A549 (cell line): Measurements from ENCODE around the gene PUS3. TPM values are rescaled to one million over a fixed set of nuclear protein-coding genes. Genes with fewer than 3 reads are reported as not detected.

Experiments
- ATAC-seq, 2 experiments: fragments of 200-7000 bp in 1 of 2; fragments of >200 bp in 1 of 2; cut with Nextera tagmentation in 1 of 2; cut with Tn5 transposase in 1 of 2; 3 replicates each; pipeline versions ENCODE4 v1.8.0 to v1.9.1; 2018 to 2020; ENCODE audit warnings: mild to moderate bottlenecking in 1 of 2, moderate library complexity in 1 of 2
- CTCF ChIA-PET: fragments of 300-600 bp; sonication (Branson Sonifier 250); formaldehyde crosslinking; extraction: SDS; loops from one replicate; lab custom pipeline; 2021; ENCODE audit warnings: antibody characterized with exemption, inconsistent platforms; lab: Yijun Ruan, JAX
- POLR2A ChIA-PET: fragments of 350-600 bp; formaldehyde crosslinking; extraction: SDS; loops from one replicate; lab custom pipeline; 2021; ENCODE audit warnings: antibody characterized with exemption, inconsistent platforms; lab: Yijun Ruan, JAX
- DNase-seq, 2 experiments: peaks; one replicate each; pipeline versions ENCODE4 v3.0.0 to v3.0.0-alpha.2; 2011 to 2016; ENCODE audit warnings: low read depth in 1 of 2, low spot score in 1 of 2
- FAIRE-seq: peaks from 2 replicates; lab custom pipeline; 2011; peaks lifted over from hg19 to GRCh38; lab: Jason Lieb, UNC
- H3K27ac ChIP-seq, 2 experiments: fragments of >200 bp; sonication (Bioruptor Twin); formaldehyde crosslinking; 3 replicates each; pipeline ENCODE4 v1.5.1; 2016 to 2017
- H3K4me1 ChIP-seq: fragments of >200 bp; sonication (Bioruptor Twin); formaldehyde crosslinking; 3 replicates; pipeline ENCODE4 v1.6.1; 2016
- H3K4me2 ChIP-seq: fragments of >200 bp; sonication (Bioruptor Twin); formaldehyde crosslinking; 3 replicates; pipeline ENCODE4 v1.6.1; 2016
- H3K4me3 ChIP-seq: fragments of >200 bp; sonication (Bioruptor Twin); formaldehyde crosslinking; 3 replicates; pipeline ENCODE4 v1.5.1; 2016
- H3K9me3 ChIP-seq: fragments of >200 bp; sonication (Bioruptor Twin); formaldehyde crosslinking; 3 replicates; pipeline ENCODE4 v1.6.1; 2016
- BHLHE40 ChIP-seq: IDR thresholded peaks from 2 replicates; pipeline ENCODE4 v1.6.1; 2012; ENCODE audit warnings: low read depth, low read length, inconsistent platforms
- CHD2 ChIP-seq: fragments of 150-350 bp; IDR thresholded peaks from 2 replicates; pipeline ENCODE4 v1.6.1; 2014; ENCODE audit warnings: low read length; ENCODE audit not compliant: partially characterized antibody
- FOSL2 ChIP-seq, 2 experiments: fragments of 450-650 bp in 1 of 2; fragments of >200 bp in 1 of 2; sonication (Bioruptor Twin) in 1 of 2; formaldehyde crosslinking; IDR thresholded peaks; 2 replicates each; pipeline versions ENCODE4 v1.5.0 to v1.6.1; 2016 to 2020; ENCODE audit warnings: mild to moderate bottlenecking in 1 of 2, moderate library complexity in 1 of 2
- GATA3 ChIP-seq: IDR thresholded peaks from 2 replicates; pipeline ENCODE4 v1.6.1; 2012; ENCODE audit warnings: borderline replicate concordance
- JUNB ChIP-seq: fragments of >200 bp; sonication (Bioruptor Twin); formaldehyde crosslinking; IDR thresholded peaks from 2 replicates; pipeline ENCODE4 v1.6.1; 2016
- KDM5A ChIP-seq: fragments of 200-600 bp; sonication (generic); IDR thresholded peaks from 2 replicates; pipeline ENCODE4 v1.6.1; 2016; ENCODE audit warnings: antibody characterized with exemption, mild to moderate bottlenecking
- MAFK ChIP-seq: fragments of 450-650 bp; IDR thresholded peaks from 2 replicates; pipeline ENCODE4 v1.6.1; 2014; ENCODE audit not compliant: partially characterized antibody
- PHF8 ChIP-seq: fragments of 200-600 bp; sonication (generic); IDR thresholded peaks from 2 replicates; pipeline ENCODE4 v1.6.1; 2016; ENCODE audit warnings: low read depth, mild to moderate bottlenecking, antibody characterized with exemption, moderate library complexity, borderline replicate concordance
- RARB ChIP-seq: fragments of 250-450 bp; sonication (Bioruptor Pico); IDR thresholded peaks from 2 replicates; pipeline ENCODE4 v1.8.0; 2021; ENCODE audit warnings: mild to moderate bottlenecking, moderate library complexity
- REST ChIP-seq: fragments of 200-600 bp; sonication (generic); IDR thresholded peaks from 2 replicates; pipeline ENCODE4 v1.6.1; 2016; ENCODE audit warnings: antibody characterized with exemption, mild to moderate bottlenecking, moderate library complexity
- RFX5 ChIP-seq: fragments of 450-650 bp; IDR thresholded peaks from 2 replicates; pipeline ENCODE4 v1.7.1; 2014; ENCODE audit warnings: antibody characterized with exemption, mild to moderate bottlenecking, moderate library complexity
- TFCP2L1 ChIP-seq: fragments of 250-450 bp; sonication (Bioruptor Pico); IDR thresholded peaks from 2 replicates; pipeline ENCODE4 v1.5.0; 2021; ENCODE audit warnings: mild to moderate bottlenecking
- ZFP36 ChIP-seq: fragments of 450-650 bp; IDR thresholded peaks from 2 replicates; pipeline ENCODE4 v1.6.1; 2014; ENCODE audit warnings: borderline replicate concordance; ENCODE audit not compliant: partially characterized antibody
- ZSCAN20 ChIP-seq: fragments of 250-450 bp; sonication (Bioruptor Pico); IDR thresholded peaks from 2 replicates; pipeline ENCODE4 v1.8.0; 2022; ENCODE audit warnings: mild to moderate bottlenecking, moderate library complexity
- WGBS: methylation state at CpG from one replicate; pipeline ENCODE4 v1.1.6; 2017; ENCODE audit errors: missing lambda C conversion rate; 5-methylcytosine and 5-hydroxymethylcytosine counted together
- polyA plus RNA-seq, 4 experiments: library from polyadenylated mRNA; depleted of rRNA in 3 of 4; stranded (reverse); fragments of >200 nt; fragmentation: RNase III in 1 of 4; extraction: RNeasy Plus Mini Kit Qiagen cat#74134 plus additional on column Dnase treatment in 1 of 4; gene quantifications; 2 replicates in 3 of 4; 3 replicates in 1 of 4; pipeline ENCODE4 v1.2.3, GENCODE V29; 2011 to 2017
- TF ChIP-seq, protein P1 (sequence below): IDR thresholded peaks from 2 replicates; pipeline ENCODE4 v1.6.1; 2012; ENCODE audit warnings: low read depth, borderline replicate concordance
- TF ChIP-seq, protein P2 (sequence below): fragments of >200 bp; sonication (Bioruptor Twin); formaldehyde crosslinking; IDR thresholded peaks from 3 replicates; pipeline ENCODE4 v1.5.1; 2016
- TF ChIP-seq, protein P3 (sequence below): fragments of >200 bp; sonication (Bioruptor Twin); formaldehyde crosslinking; IDR thresholded peaks from 2 replicates; pipeline ENCODE4 v1.6.1; 2016
- TF ChIP-seq, protein P4 (sequence below): fragments of >200 bp; sonication (Bioruptor Twin); formaldehyde crosslinking; IDR thresholded peaks from 3 replicates; pipeline ENCODE4 v1.6.1; 2016

PUS3 gene
- polyA plus RNA-seq, 2 of the 4 experiments (the other 2 are of a cell fraction) = 5.0 to 8.0 TPM

- POLR2A ChIA-PET = no interaction called here
- FAIRE-seq (no peak), DNase-seq (no peak), ATAC-seq (no peak)
- Histone ChIP-seq H3K9me3 (no peaks in the 10 kb centered on the region), H3K4me3 (no peak overlapping the region), H3K4me1 (no peaks in the 10 kb centered on the region), H3K4me2 (no peak overlapping the region), H3K27ac (no peak overlapping the region)
- CTCF ChIA-PET = interaction anchor here (0.6 to 4.4 kb wide), 2 partner anchors 116 to 229 kb away, joined by 3 to 26 read pairs; partner anchors contain the start of gene CDON
- WGBS = 76% methylated on average over 15 of the region's 15 CpGs
- TF ChIP-seq JUNB = no peak
- no peak for TF ChIP-seq KDM5A
- TF ChIP-seq PHF8 = no peak
- TF ChIP-seq BHLHE40 = no peak
- TF ChIP-seq RARB (CRISPR knock-in tag) = no peak
- TF ChIP-seq, protein P1, sequence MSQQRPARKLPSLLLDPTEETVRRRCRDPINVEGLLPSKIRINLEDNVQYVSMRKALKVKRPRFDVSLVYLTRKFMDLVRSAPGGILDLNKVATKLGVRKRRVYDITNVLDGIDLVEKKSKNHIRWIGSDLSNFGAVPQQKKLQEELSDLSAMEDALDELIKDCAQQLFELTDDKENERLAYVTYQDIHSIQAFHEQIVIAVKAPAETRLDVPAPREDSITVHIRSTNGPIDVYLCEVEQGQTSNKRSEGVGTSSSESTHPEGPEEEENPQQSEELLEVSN = no peak
- TF ChIP-seq ZFP36 = no peak
- TF ChIP-seq, protein P2, sequence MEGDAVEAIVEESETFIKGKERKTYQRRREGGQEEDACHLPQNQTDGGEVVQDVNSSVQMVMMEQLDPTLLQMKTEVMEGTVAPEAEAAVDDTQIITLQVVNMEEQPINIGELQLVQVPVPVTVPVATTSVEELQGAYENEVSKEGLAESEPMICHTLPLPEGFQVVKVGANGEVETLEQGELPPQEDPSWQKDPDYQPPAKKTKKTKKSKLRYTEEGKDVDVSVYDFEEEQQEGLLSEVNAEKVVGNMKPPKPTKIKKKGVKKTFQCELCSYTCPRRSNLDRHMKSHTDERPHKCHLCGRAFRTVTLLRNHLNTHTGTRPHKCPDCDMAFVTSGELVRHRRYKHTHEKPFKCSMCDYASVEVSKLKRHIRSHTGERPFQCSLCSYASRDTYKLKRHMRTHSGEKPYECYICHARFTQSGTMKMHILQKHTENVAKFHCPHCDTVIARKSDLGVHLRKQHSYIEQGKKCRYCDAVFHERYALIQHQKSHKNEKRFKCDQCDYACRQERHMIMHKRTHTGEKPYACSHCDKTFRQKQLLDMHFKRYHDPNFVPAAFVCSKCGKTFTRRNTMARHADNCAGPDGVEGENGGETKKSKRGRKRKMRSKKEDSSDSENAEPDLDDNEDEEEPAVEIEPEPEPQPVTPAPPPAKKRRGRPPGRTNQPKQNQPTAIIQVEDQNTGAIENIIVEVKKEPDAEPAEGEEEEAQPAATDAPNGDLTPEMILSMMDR = no peak
- TF ChIP-seq GATA3 = no peak
- no peak for TF ChIP-seq RFX5
- no peak for TF ChIP-seq MAFK
- TF ChIP-seq CHD2 = no peak
- no peak for TF ChIP-seq TFCP2L1 (CRISPR knock-in tag)
- TF ChIP-seq, protein P3, sequence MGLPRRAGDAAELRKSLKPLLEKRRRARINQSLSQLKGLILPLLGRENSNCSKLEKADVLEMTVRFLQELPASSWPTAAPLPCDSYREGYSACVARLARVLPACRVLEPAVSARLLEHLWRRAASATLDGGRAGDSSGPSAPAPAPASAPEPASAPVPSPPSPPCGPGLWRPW = no peak
- TF ChIP-seq, protein P4, sequence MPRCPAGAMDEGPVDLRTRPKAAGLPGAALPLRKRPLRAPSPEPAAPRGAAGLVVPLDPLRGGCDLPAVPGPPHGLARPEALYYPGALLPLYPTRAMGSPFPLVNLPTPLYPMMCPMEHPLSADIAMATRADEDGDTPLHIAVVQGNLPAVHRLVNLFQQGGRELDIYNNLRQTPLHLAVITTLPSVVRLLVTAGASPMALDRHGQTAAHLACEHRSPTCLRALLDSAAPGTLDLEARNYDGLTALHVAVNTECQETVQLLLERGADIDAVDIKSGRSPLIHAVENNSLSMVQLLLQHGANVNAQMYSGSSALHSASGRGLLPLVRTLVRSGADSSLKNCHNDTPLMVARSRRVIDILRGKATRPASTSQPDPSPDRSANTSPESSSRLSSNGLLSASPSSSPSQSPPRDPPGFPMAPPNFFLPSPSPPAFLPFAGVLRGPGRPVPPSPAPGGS = no peak
- no peak for TF ChIP-seq FOSL2 (IDR thresholded peaks at IDR 0.05)
- no peak for TF ChIP-seq FOSL2 (CRISPR knock-in tag; IDR thresholded peaks at IDR 0.05)
These were observed 42.2 kb upstream of the PUS3 start for GRCh38 chr11:125945011-125945796.

- DNase-seq = no peak
- no peak for ATAC-seq
- no peaks in the 10 kb centered on the region for H3K4me1 ChIP-seq
- no peaks in the 10 kb centered on the region for H3K9me3 ChIP-seq
- H3K4me3 ChIP-seq = no peak overlapping the region
- no peak for TF ChIP-seq CHD2
- TF ChIP-seq REST = no peak
- TF ChIP-seq ZSCAN20 (CRISPR knock-in tag) = no peak
- ChIA-PET POLR2A (no interaction called here), CTCF (interaction anchor here (0.6 to 6.7 kb wide), 4 partner anchors 20 to 249 kb away, joined by 3 to 38 read pairs (median 15); partner anchors contain the start of gene CDON)
- FAIRE-seq = no peak
- H3K4me2 ChIP-seq = no peak overlapping the region
- WGBS = 75% methylated on average over 12 of the region's 13 CpGs
- no peak overlapping the region for H3K27ac ChIP-seq
These were observed 41.5 kb upstream of the PUS3 start for GRCh38 chr11:125944350-125945010.
